HuH-7 (cell line): ENCODE results near the gene FBXO28.
"Not testable (repeated sequence)": the region's sequence is repeated elsewhere in the genome, so short reads cannot be mapped to it uniquely, and the experiment has no call there.

Experiments
- DNase-seq: peaks from one replicate; pipeline ENCODE4 v3.0.0; 2011; ENCODE audit warnings: low spot score

FBXO28 gene

GRCh38 chr1:224113918-224114786 is at the start of gene FBXO28:
Gene FBXO28, plus strand, starts transcription at chr1:224114111. Its CDS starts 19 bp downstream, at chr1:224114130.
- peak; percentile 99 for DNase-seq

GRCh38 chr1:224064150-224064549 is 49.8 kb upstream of the FBXO28 start:
- no peak for DNase-seq

- DNase-seq = no peak
Measured at GRCh38 chr1:224065455-224065854, 48.5 kb upstream of the FBXO28 start.

GRCh38 chr1:224067207-224067606 is 46.7 kb upstream of the FBXO28 start:
- no peak for DNase-seq

GRCh38 chr1:224067621-224068457 is 46.1 kb upstream of the FBXO28 start:
- no peak for DNase-seq

GRCh38 chr1:224068458-224069072 is 45.3 kb upstream of the FBXO28 start:
- no peak for DNase-seq

GRCh38 chr1:224069138-224069537 is 44.8 kb upstream of the FBXO28 start:
- DNase-seq = no peak

GRCh38 chr1:224070521-224070920 is 43.4 kb upstream of the FBXO28 start:
- no peak for DNase-seq

- DNase-seq = no peak
Measured at GRCh38 chr1:224076407-224076806, 37.5 kb upstream of the FBXO28 start.

- not testable (repeated sequence) for DNase-seq
Measured at GRCh38 chr1:224079644-224080043, 34.3 kb upstream of the FBXO28 start.

- DNase-seq = no peak
Measured at GRCh38 chr1:224080115-224080774, 33.7 kb upstream of the FBXO28 start.

- no peak for DNase-seq
Measured at GRCh38 chr1:224081604-224082003, 32.3 kb upstream of the FBXO28 start.

GRCh38 chr1:224082146-224082545 is 31.8 kb upstream of the FBXO28 start:
- no peak for DNase-seq

- no peak for DNase-seq
Measured at GRCh38 chr1:224084867-224085266, 29.0 kb upstream of the FBXO28 start.

GRCh38 chr1:224085421-224086108 is 28.3 kb upstream of the FBXO28 start:
- no peak for DNase-seq

- no peak for DNase-seq
Measured at GRCh38 chr1:224087286-224087794, 26.6 kb upstream of the FBXO28 start.

- no peak for DNase-seq
Measured at GRCh38 chr1:224089583-224089982, 24.3 kb upstream of the FBXO28 start.

GRCh38 chr1:224090116-224090515 is 23.8 kb upstream of the FBXO28 start:
- no peak for DNase-seq

GRCh38 chr1:224092111-224092510 is 21.8 kb upstream of the FBXO28 start:
- no peak for DNase-seq

GRCh38 chr1:224092601-224093000 is 21.3 kb upstream of the FBXO28 start:
- no peak for DNase-seq

- no peak for DNase-seq
Measured at GRCh38 chr1:224095339-224095738, 18.6 kb upstream of the FBXO28 start.
